ENCODE data around the gene CLP1.

DNA sequence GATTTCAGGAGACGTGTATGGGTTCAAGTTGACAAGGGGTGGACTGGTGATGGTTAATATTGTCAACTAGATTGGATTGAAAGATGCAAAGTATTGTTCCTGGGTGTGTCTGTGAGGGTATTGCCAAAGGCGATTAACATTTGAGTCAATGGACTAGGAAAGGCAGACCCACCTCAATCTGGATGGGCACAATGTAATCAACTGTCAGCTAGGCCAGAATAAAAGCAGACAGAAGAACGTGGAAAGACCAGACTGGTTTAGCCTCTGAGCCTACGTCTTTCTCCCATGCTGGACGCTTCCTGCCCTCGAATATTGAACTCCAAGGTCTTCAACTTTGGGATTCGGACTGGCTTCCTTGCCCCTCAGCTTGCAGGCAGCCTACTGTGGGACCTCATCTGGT is 6.2 kb upstream of the CLP1 start:
- TF ChIP-seq, protein P1, sequence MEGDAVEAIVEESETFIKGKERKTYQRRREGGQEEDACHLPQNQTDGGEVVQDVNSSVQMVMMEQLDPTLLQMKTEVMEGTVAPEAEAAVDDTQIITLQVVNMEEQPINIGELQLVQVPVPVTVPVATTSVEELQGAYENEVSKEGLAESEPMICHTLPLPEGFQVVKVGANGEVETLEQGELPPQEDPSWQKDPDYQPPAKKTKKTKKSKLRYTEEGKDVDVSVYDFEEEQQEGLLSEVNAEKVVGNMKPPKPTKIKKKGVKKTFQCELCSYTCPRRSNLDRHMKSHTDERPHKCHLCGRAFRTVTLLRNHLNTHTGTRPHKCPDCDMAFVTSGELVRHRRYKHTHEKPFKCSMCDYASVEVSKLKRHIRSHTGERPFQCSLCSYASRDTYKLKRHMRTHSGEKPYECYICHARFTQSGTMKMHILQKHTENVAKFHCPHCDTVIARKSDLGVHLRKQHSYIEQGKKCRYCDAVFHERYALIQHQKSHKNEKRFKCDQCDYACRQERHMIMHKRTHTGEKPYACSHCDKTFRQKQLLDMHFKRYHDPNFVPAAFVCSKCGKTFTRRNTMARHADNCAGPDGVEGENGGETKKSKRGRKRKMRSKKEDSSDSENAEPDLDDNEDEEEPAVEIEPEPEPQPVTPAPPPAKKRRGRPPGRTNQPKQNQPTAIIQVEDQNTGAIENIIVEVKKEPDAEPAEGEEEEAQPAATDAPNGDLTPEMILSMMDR (IDR thresholded peaks at IDR 0.05), result no peak
- no peak for TF ChIP-seq POLR2A (IDR thresholded peaks at IDR 0.05)
